Ramos (cell line): ENCODE results near the gene ACOX1.

ENCODE experiments used
- in situ Hi-C: fragments of 300-500 bp; cut with MboI; formaldehyde crosslinking; loops from one replicate; pipeline ENCODE4 v1.14.3; 2022; ENCODE audit warnings: low sequenced_read_pairs; ENCODE audit not compliant: unreplicated experiment

The ACOX1 gene

GRCh38 chr17:75914643-75915267 is 64.2 kb downstream of the ACOX1 start:
- in situ Hi-C loops = no loop called here

GRCh38 chr17:75913537-75914210 is 65.3 kb downstream of the ACOX1 start:
- in situ Hi-C loops = no loop called here

- in situ Hi-C loops = no loop called here
Observed at GRCh38 chr17:75910699-75911098, 68.3 kb downstream of the ACOX1 start.

GRCh38 chr17:75909812-75910274 is 69.1 kb downstream of the ACOX1 start:
- in situ Hi-C loops = loop anchor here (5.0 kb wide), 1 partner anchor 97 kb away; no protein-coding TSS in a partner anchor

- in situ Hi-C loops = loop anchor here (5.0 kb wide), 1 partner anchor 98 kb away; no protein-coding TSS in a partner anchor
Observed at GRCh38 chr17:75909051-75909811, 69.7 kb downstream of the ACOX1 start.

GRCh38 chr17:75908201-75908600 is 70.8 kb downstream of the ACOX1 start:
- in situ Hi-C loops = loop anchor here (5.0 kb wide), 1 partner anchor 99 kb away; no protein-coding TSS in a partner anchor

- in situ Hi-C loops = loop anchor here (5.0 kb wide), 1 partner anchor 101 kb away; no protein-coding TSS in a partner anchor
Observed at GRCh38 chr17:75906143-75906884, 72.7 kb downstream of the ACOX1 start.

GRCh38 chr17:75904749-75905521 is 74.0 kb downstream of the ACOX1 start, which contains the start of gene MRPL38:
Gene MRPL38, minus strand, starts transcription at chr17:75904884. Its CDS starts 9 bp downstream, at chr17:75904875.
- in situ Hi-C loops = loop anchor here (5.0 kb wide), 1 partner anchor 102 kb away; no protein-coding TSS in a partner anchor

GRCh38 chr17:75902406-75902805 is 76.6 kb downstream of the ACOX1 start:
- in situ Hi-C loops = no loop called here

- in situ Hi-C loops = no loop called here
Observed at GRCh38 chr17:75901727-75902126, 77.2 kb downstream of the ACOX1 start.

- in situ Hi-C loops = no loop called here
Observed at GRCh38 chr17:75900691-75901533, 78.1 kb downstream of the ACOX1 start.

GRCh38 chr17:75899767-75900468 is 79.0 kb downstream of the ACOX1 start:
- in situ Hi-C loops = no loop called here

GRCh38 chr17:75899353-75899752 is 79.6 kb downstream of the ACOX1 start:
- in situ Hi-C loops = no loop called here

- in situ Hi-C loops = no loop called here
Observed at GRCh38 chr17:75898791-75899190, 80.2 kb downstream of the ACOX1 start.

- in situ Hi-C loops = no loop called here
Observed at GRCh38 chr17:75898065-75898464, 80.9 kb downstream of the ACOX1 start.

- in situ Hi-C loops = no loop called here
Observed at GRCh38 chr17:75897160-75898019, 81.6 kb downstream of the ACOX1 start.
